HepG2 (cell line): Measurements from ENCODE around the gene MAB21L4.

Experiments used
- ARHGAP35 ChIP-seq: sonication (generic); formaldehyde crosslinking; IDR thresholded peaks from 2 replicates; pipeline ENCODE4 v1.9.0; 2022; ENCODE audit warnings: mild to moderate bottlenecking, inconsistent platforms, moderate library complexity, missing genetic modification reagents, borderline replicate concordance
- EP300 ChIP-seq, 3 experiments: sonication (generic) in 1 of 3; formaldehyde crosslinking in 1 of 3; IDR thresholded peaks; 2 replicates each; pipeline versions ENCODE4 v1.5.1 to v1.6.1; 2011 to 2020; ENCODE audit warnings: low read depth in 2 of 3, low read length in 2 of 3, borderline replicate concordance in 1 of 3, improper control_type of control experiment in 1 of 3, mild to moderate bottlenecking in 1 of 3, missing genetic modification reagents in 1 of 3, moderate library complexity in 1 of 3
- FOSL2 ChIP-seq: sonication (generic); formaldehyde crosslinking; IDR thresholded peaks from 2 replicates; pipeline ENCODE4 v1.4.0; 2020; ENCODE audit warnings: missing genetic modification reagents
- MXI1 ChIP-seq: IDR thresholded peaks from 3 replicates; pipeline ENCODE4 v1.6.1; 2012; ENCODE audit warnings: low read depth, low read length, inconsistent platforms, borderline replicate concordance
- POLR2A ChIP-seq, 2 experiments: IDR thresholded peaks; 2 replicates each; pipeline ENCODE4 v1.6.1; 2011; ENCODE audit warnings: low read depth in 2 of 2, low read length in 2 of 2, mild to moderate bottlenecking in 1 of 2, moderate library complexity in 1 of 2; ENCODE audit not compliant: insufficient read depth in 1 of 2
- POLR2AphosphoS5 ChIP-seq: IDR thresholded peaks from 2 replicates; pipeline ENCODE4 v1.6.1; 2012; ENCODE audit warnings: low read depth, low read length
- SP1 ChIP-seq, 2 experiments: fragments of 450-650 bp in 1 of 2; sonication (generic) in 1 of 2; formaldehyde crosslinking in 1 of 2; IDR thresholded peaks; 2 replicates each; pipeline versions ENCODE4 v1.4.0 to v1.6.1; 2016 to 2020; ENCODE audit warnings: missing genetic modification reagents in 1 of 2
- TP53 ChIP-seq: sonication (generic); formaldehyde crosslinking; conservative IDR thresholded peaks from 2 replicates; pipeline ENCODE4 v1.4.0; 2020; ENCODE audit warnings: missing genetic modification reagents
- ZBTB8A ChIP-seq: sonication (generic); formaldehyde crosslinking; IDR thresholded peaks from 2 replicates; pipeline ENCODE4 v1.4.0; 2020; ENCODE audit warnings: mild to moderate bottlenecking, low read depth, missing genetic modification reagents, borderline replicate concordance
- ZNF282 ChIP-seq: fragments of 450-650 bp; IDR thresholded peaks from 2 replicates; pipeline ENCODE4 v1.6.1; 2018; ENCODE audit not compliant: partially characterized antibody
- ZNF589 ChIP-seq: sonication (generic); formaldehyde crosslinking; conservative IDR thresholded peaks from 2 replicates; pipeline ENCODE4 v1.8.0; 2022; ENCODE audit warnings: mild to moderate bottlenecking, moderate library complexity, missing genetic modification reagents
- TF ChIP-seq, protein P1 (sequence below): sonication (generic); formaldehyde crosslinking; IDR thresholded peaks from 2 replicates; pipeline ENCODE4 v1.5.0; 2020; ENCODE audit warnings: mild to moderate bottlenecking, missing genetic modification reagents, moderate library complexity
- TF ChIP-seq, protein P2 (sequence below): sonication (generic); formaldehyde crosslinking; IDR thresholded peaks from 2 replicates; pipeline ENCODE4 v1.4.0; 2020; ENCODE audit warnings: missing genetic modification reagents, borderline replicate concordance
- TF ChIP-seq, protein P3 (sequence below): IDR thresholded peaks from 2 replicates; pipeline ENCODE4 v1.6.1; 2016

DNA sequence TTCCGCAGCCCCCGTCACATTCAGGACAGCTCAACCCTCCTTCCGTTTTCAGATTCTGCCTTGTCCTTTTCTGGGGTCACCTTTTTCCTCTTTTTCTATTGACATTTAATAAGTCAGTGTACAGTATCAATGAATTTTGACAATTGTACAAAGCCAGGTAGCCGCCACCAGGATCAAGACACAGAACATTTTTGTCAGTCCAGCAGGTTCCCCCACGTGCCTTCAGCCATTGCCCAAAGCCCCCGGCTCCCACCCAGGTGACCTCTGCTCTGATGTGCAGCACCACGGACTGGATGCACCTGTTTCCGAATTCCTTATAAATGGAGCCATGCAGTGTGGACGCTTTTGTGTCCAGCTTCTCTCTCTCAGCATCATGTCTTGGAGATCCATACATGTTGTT is 40.1 kb upstream of the MAB21L4 start:
- TF ChIP-seq TP53 = no peak
- no peak for TF ChIP-seq EP300 (IDR thresholded peaks at IDR 0.05; ENCODE audit: low read depth in 2 of 2, low read length in 2 of 2)
- no peak for TF ChIP-seq EP300 (CRISPR knock-in tag; IDR thresholded peaks at IDR 0.05; ENCODE audit: borderline replicate concordance)
- TF ChIP-seq ARHGAP35 (CRISPR knock-in tag) = no peak
- TF ChIP-seq, protein P1, sequence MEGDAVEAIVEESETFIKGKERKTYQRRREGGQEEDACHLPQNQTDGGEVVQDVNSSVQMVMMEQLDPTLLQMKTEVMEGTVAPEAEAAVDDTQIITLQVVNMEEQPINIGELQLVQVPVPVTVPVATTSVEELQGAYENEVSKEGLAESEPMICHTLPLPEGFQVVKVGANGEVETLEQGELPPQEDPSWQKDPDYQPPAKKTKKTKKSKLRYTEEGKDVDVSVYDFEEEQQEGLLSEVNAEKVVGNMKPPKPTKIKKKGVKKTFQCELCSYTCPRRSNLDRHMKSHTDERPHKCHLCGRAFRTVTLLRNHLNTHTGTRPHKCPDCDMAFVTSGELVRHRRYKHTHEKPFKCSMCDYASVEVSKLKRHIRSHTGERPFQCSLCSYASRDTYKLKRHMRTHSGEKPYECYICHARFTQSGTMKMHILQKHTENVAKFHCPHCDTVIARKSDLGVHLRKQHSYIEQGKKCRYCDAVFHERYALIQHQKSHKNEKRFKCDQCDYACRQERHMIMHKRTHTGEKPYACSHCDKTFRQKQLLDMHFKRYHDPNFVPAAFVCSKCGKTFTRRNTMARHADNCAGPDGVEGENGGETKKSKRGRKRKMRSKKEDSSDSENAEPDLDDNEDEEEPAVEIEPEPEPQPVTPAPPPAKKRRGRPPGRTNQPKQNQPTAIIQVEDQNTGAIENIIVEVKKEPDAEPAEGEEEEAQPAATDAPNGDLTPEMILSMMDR (CRISPR knock-in tag) = no peak
- no peak for TF ChIP-seq ZNF589 (CRISPR knock-in tag)
- no peak for TF ChIP-seq SP1 (IDR thresholded peaks at IDR 0.05)
- TF ChIP-seq SP1 (CRISPR knock-in tag; IDR thresholded peaks at IDR 0.05) = no peak
- no peak for TF ChIP-seq MXI1
- TF ChIP-seq POLR2A (IDR thresholded peaks at IDR 0.05; ENCODE audit: insufficient read depth in 1 of 2, low read depth in 2 of 2, low read length in 2 of 2) = no peak
- TF ChIP-seq ZNF282 = no peak
- TF ChIP-seq ZBTB8A = no peak
- TF ChIP-seq FOSL2 (CRISPR knock-in tag) = no peak
- TF ChIP-seq, protein P2, sequence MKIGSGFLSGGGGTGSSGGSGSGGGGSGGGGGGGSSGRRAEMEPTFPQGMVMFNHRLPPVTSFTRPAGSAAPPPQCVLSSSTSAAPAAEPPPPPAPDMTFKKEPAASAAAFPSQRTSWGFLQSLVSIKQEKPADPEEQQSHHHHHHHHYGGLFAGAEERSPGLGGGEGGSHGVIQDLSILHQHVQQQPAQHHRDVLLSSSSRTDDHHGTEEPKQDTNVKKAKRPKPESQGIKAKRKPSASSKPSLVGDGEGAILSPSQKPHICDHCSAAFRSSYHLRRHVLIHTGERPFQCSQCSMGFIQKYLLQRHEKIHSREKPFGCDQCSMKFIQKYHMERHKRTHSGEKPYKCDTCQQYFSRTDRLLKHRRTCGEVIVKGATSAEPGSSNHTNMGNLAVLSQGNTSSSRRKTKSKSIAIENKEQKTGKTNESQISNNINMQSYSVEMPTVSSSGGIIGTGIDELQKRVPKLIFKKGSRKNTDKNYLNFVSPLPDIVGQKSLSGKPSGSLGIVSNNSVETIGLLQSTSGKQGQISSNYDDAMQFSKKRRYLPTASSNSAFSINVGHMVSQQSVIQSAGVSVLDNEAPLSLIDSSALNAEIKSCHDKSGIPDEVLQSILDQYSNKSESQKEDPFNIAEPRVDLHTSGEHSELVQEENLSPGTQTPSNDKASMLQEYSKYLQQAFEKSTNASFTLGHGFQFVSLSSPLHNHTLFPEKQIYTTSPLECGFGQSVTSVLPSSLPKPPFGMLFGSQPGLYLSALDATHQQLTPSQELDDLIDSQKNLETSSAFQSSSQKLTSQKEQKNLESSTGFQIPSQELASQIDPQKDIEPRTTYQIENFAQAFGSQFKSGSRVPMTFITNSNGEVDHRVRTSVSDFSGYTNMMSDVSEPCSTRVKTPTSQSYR (CRISPR knock-in tag) = no peak
- TF ChIP-seq POLR2AphosphoS5 = no peak
- TF ChIP-seq, protein P3, sequence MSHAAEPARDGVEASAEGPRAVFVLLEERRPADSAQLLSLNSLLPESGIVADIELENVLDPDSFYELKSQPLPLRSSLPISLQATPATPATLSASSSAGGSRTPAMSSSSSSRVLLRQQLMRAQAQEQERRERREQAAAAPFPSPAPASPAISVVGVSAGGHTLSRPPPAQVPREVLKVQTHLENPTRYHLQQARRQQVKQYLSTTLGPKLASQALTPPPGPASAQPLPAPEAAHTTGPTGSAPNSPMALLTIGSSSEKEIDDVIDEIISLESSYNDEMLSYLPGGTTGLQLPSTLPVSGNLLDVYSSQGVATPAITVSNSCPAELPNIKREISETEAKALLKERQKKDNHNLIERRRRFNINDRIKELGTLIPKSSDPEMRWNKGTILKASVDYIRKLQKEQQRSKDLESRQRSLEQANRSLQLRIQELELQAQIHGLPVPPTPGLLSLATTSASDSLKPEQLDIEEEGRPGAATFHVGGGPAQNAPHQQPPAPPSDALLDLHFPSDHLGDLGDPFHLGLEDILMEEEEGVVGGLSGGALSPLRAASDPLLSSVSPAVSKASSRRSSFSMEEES (CRISPR knock-in tag) = no peak
